GM23248 (cell line): ENCODE results near the gene CCNJL. TPM values are rescaled to one million over a fixed set of nuclear protein-coding genes. Genes with fewer than 3 reads are reported as not detected.

ENCODE experiments used
- DNase-seq: peaks from one replicate; pipeline ENCODE4 v3.0.0-alpha.2; 2015
- H2AFZ ChIP-seq: fragments of 200-600 bp; sonication (generic); 2 replicates; pipeline ENCODE4 v1.6.1; 2016; ENCODE audit warnings: antibody characterized with exemption
- H3F3A ChIP-seq: fragments of 200-600 bp; sonication (generic); 2 replicates; pipeline ENCODE4 v1.6.1; 2016; ENCODE audit warnings: mild to moderate bottlenecking, antibody characterized with exemption, mixed run types; ENCODE audit not compliant: insufficient read depth
- H3K27ac ChIP-seq: fragments of 200-600 bp; sonication (generic); 2 replicates; pipeline ENCODE4 v1.5.1; 2016; ENCODE audit warnings: mild to moderate bottlenecking
- H3K27me3 ChIP-seq: fragments of 200-600 bp; sonication (generic); replicated peaks from 2 replicates; pipeline ENCODE4 v1.6.1; 2016; ENCODE audit warnings: mild to moderate bottlenecking; ENCODE audit not compliant: insufficient read depth
- H3K36me3 ChIP-seq: fragments of 200-600 bp; sonication (generic); 2 replicates; pipeline ENCODE4 v1.6.1; 2016; ENCODE audit warnings: low read depth, mild to moderate bottlenecking
- H3K4me1 ChIP-seq: fragments of 200-600 bp; sonication (generic); 2 replicates; pipeline ENCODE4 v1.6.1; 2016; ENCODE audit warnings: mild to moderate bottlenecking; ENCODE audit not compliant: insufficient read depth
- H3K4me2 ChIP-seq: fragments of 200-600 bp; sonication (generic); one replicate; pipeline ENCODE4 v1.6.1; 2016; ENCODE audit warnings: mild to moderate bottlenecking; ENCODE audit not compliant: unreplicated experiment
- H3K4me3 ChIP-seq: fragments of 200-600 bp; sonication (generic); 2 replicates; pipeline ENCODE4 v1.5.1; 2016; ENCODE audit warnings: mild to moderate bottlenecking
- H3K79me2 ChIP-seq: fragments of 200-600 bp; sonication (generic); 2 replicates; pipeline ENCODE4 v1.6.1; 2016; ENCODE audit warnings: mild to moderate bottlenecking; ENCODE audit not compliant: insufficient read depth
- H3K9ac ChIP-seq: fragments of 200-600 bp; sonication (generic); 2 replicates; pipeline ENCODE4 v1.6.1; 2016; ENCODE audit warnings: mild to moderate bottlenecking
- H3K9me2 ChIP-seq: fragments of 200-600 bp; sonication (generic); 2 replicates; pipeline ENCODE4 v1.6.1; 2016; ENCODE audit warnings: mixed run types, mild to moderate bottlenecking, moderate library complexity; ENCODE audit not compliant: insufficient read depth
- H3K9me3 ChIP-seq: fragments of 200-600 bp; sonication (generic); one replicate; pipeline ENCODE4 v1.6.1; 2017; ENCODE audit warnings: low read depth
- H4K20me1 ChIP-seq: fragments of 200-600 bp; sonication (generic); 2 replicates; pipeline ENCODE4 v1.6.0; 2016; ENCODE audit not compliant: insufficient read depth
- EZH2 ChIP-seq: fragments of 200-600 bp; sonication (generic); IDR thresholded peaks from 2 replicates; pipeline ENCODE4 v1.6.1; 2018; ENCODE audit warnings: antibody characterized with exemption, mild to moderate bottlenecking; ENCODE audit not compliant: insufficient read depth, poor library complexity, severe bottlenecking
- EZH2phosphoT487 ChIP-seq: fragments of 200-600 bp; sonication (generic); IDR thresholded peaks from 2 replicates; pipeline ENCODE4 v1.6.1; 2018; ENCODE audit warnings: antibody characterized with exemption, moderate library complexity, mild to moderate bottlenecking, low read depth; ENCODE audit not compliant: insufficient read depth
- WGBS, 2 experiments: methylation state at CpG; one replicate each; pipeline ENCODE4 v1.1.6; 2015 to 2017; ENCODE audit warnings: low lambda C conversion rate in 2 of 2, low coverage in 1 of 2; ENCODE audit errors: missing lambda C conversion rate in 2 of 2; 5-methylcytosine and 5-hydroxymethylcytosine counted together
- in situ Hi-C: fragments of 300-500 bp; cut with MboI; formaldehyde crosslinking; loops from 2 replicates; pipeline ENCODE4 v1.15.0; 2020
- polyA plus RNA-seq: library from polyadenylated mRNA; unstranded; fragments of >200 nt; fragmentation: Nextera tagmentation; extraction: Ambion mirVana; gene quantifications from 2 replicates; pipeline ENCODE4 v1.2.1, GENCODE V29; 2016
- total RNA-seq: library from RNA; depleted of rRNA; stranded (reverse); fragments of >200 nt; shearing (Covaris generic); gene quantifications from 2 replicates; pipeline ENCODE4 v1.2.3, GENCODE V29; 2014

CCNJL gene
- total and polyA plus RNA-seq, 2 experiments from 2014 or later, result 0.43 TPM; not detected in 1

DNA sequence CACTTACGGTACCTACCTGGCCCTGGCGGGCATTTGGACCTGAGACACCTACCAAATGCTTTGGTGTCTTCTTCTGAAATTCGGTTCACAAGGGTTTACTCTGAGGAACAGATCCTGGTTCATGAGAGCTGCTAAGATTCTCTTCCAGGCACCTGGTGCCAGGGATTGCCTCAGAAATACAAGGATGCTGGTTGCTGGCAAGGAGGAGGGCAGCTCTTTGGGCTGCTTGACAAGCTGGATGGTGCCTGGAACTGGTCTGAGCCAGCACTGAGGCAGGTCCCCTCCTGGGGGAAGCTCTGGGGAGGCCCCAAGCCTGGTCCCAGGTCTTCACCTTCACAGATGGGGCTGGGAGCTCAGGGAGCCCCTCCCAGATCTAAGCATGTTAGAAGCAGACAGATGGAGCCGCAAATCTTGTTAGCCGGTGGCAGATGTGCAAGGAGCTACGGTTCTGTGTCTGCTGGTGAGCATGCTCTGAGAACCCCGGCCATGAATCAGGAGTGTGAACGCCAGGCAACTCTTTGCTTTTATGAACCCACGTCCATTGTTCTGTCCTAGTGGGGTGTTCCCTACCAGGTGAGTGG lies 66.8 kb downstream of the CCNJL start:
- no peak overlapping the region for H3K4me2 ChIP-seq
- H4K20me1 ChIP-seq, result no peaks in the 10 kb centered on the region
- no peaks in the 10 kb centered on the region for H3K9me2 ChIP-seq
- H3F3A ChIP-seq, result no peaks in the 10 kb centered on the region
- in situ Hi-C loops, result no loop called here
- no peak for DNase-seq
- H3K27ac ChIP-seq, result no peak overlapping the region
- no peak overlapping the region for H2AFZ ChIP-seq
- H3K4me1 ChIP-seq, result no peaks in the 10 kb centered on the region
- H3K27me3 ChIP-seq, result peaks cover 8% of the 10 kb centered on the region; the same call in 1 of the 2 replicates
- no peak overlapping the region for H3K9ac ChIP-seq
- H3K36me3 ChIP-seq, result no peaks in the 10 kb centered on the region
- WGBS, 2 experiments, result 31 to 37% methylated on average over 9 of the region's 9 CpGs
- H3K4me3 ChIP-seq, result no peak overlapping the region
- no peaks in the 10 kb centered on the region for H3K9me3 ChIP-seq
- TF ChIP-seq EZH2 (no peak), EZH2phosphoT487 (no peak)
- no peaks in the 10 kb centered on the region for H3K79me2 ChIP-seq

- WGBS, 2 experiments, result 73 to 77% methylated on average over 3 of the region's 3 CpGs
- H3K9me2 ChIP-seq, result no peaks in the 10 kb centered on the region
- no peaks in the 10 kb centered on the region for H4K20me1 ChIP-seq
- H3K36me3 ChIP-seq, result no peaks in the 10 kb centered on the region
- H3K4me1 ChIP-seq, result no peaks in the 10 kb centered on the region
- H2AFZ ChIP-seq, result no peak overlapping the region
- H3K4me2 ChIP-seq, result no peak overlapping the region
- no peaks in the 10 kb centered on the region for H3K79me2 ChIP-seq
- no peak for TF ChIP-seq EZH2
- no peak for TF ChIP-seq EZH2phosphoT487
- no peak overlapping the region for H3K9ac ChIP-seq
- peak; percentile 11 for DNase-seq
- H3K4me3 ChIP-seq, result no peak overlapping the region
- in situ Hi-C loops, result no loop called here
- H3K27me3 ChIP-seq, result peaks cover 14% of the 10 kb centered on the region
- no peaks in the 10 kb centered on the region for H3K9me3 ChIP-seq
- H3K27ac ChIP-seq, result no peak overlapping the region
- H3F3A ChIP-seq, result no peaks in the 10 kb centered on the region
These were observed 70.2 kb downstream of the CCNJL start for GRCh38 chr5:160242145-160242544.

- DNase-seq, result no peak
- in situ Hi-C loops, result no loop called here
- no peaks in the 10 kb centered on the region for H4K20me1 ChIP-seq
- H3K4me2 ChIP-seq, result no peak overlapping the region
- TF ChIP-seq EZH2 (no peak), EZH2phosphoT487 (no peak)
- no peak overlapping the region for H3K9ac ChIP-seq
- H3K9me2 ChIP-seq, result no peaks in the 10 kb centered on the region
- no peak overlapping the region for H3K4me3 ChIP-seq
- H2AFZ ChIP-seq, result no peak overlapping the region
- no peaks in the 10 kb centered on the region for H3K79me2 ChIP-seq
- no peaks in the 10 kb centered on the region for H3K9me3 ChIP-seq
- no peaks in the 10 kb centered on the region for H3K4me1 ChIP-seq
- no peaks in the 10 kb centered on the region for H3F3A ChIP-seq
- peaks cover 7% of the 10 kb centered on the region for H3K27me3 ChIP-seq
- H3K36me3 ChIP-seq, result no peaks in the 10 kb centered on the region
- H3K27ac ChIP-seq, result no peak overlapping the region
- WGBS, 2 experiments, result 24 to 26% methylated on average over 3 of the region's 3 CpGs
These were observed 72.0 kb downstream of the CCNJL start for GRCh38 chr5:160240350-160240749.

- WGBS, 2 experiments, result 67 to 69% methylated on average over 5 of the region's 5 CpGs
These were observed 74.7 kb downstream of the CCNJL start for GRCh38 chr5:160237571-160238093.

More at GRCh38 chr5:160237571-160238093, 74.7 kb downstream of the CCNJL start:
- Histone ChIP-seq H3K36me3 (no peaks in the 10 kb centered on the region), H3F3A (no peaks in the 10 kb centered on the region), H4K20me1 (no peaks in the 10 kb centered on the region), H3K4me3 (no peak overlapping the region), H3K4me2 (no peak overlapping the region), H3K27ac (no peak overlapping the region), H3K4me1 (no peaks in the 10 kb centered on the region), H3K79me2 (no peaks in the 10 kb centered on the region), H3K9me3 (no peaks in the 10 kb centered on the region), H2AFZ (no peak overlapping the region), H3K9ac (no peak overlapping the region), H3K9me2 (no peaks in the 10 kb centered on the region), H3K27me3 (peaks cover 6% of the 10 kb centered on the region)
- no peak for DNase-seq
- in situ Hi-C loops, result no loop called here
- TF ChIP-seq EZH2phosphoT487 (no peak), EZH2 (no peak)
